HepG2 (cell line): ENCODE data around the gene GRAMD4. TPM values are rescaled to one million over a fixed set of nuclear protein-coding genes. Genes with fewer than 3 reads are reported as not detected.

ENCODE experiments used
- BHLHE40 ChIP-seq: IDR thresholded peaks from 2 replicates; pipeline ENCODE4 v1.6.1; 2011; ENCODE audit warnings: low read length, improper control_type of control experiment
- CBX1 ChIP-seq: IDR thresholded peaks from one replicate; pipeline ENCODE4 v1.6.1; 2016; ENCODE audit warnings: antibody characterized with exemption, low read depth
- CBX2 ChIP-seq, 2 experiments: fragments of 200-600 bp in 1 of 2; sonication (generic); formaldehyde crosslinking in 1 of 2; IDR thresholded peaks; 2 replicates each; pipeline versions ENCODE4 v1.7.0 to v1.8.1; 2018 to 2022; ENCODE audit warnings: low read depth in 2 of 2, low read length in 1 of 2, mild to moderate bottlenecking in 1 of 2, missing genetic modification reagents in 1 of 2
- CSRNP2 ChIP-seq: sonication (generic); formaldehyde crosslinking; conservative IDR thresholded peaks from 2 replicates; pipeline ENCODE4 v1.8.0; 2022; ENCODE audit warnings: low read depth, missing genetic modification reagents
- DBP ChIP-seq: sonication (generic); formaldehyde crosslinking; IDR thresholded peaks from 2 replicates; pipeline ENCODE4 v1.4.0; 2020; ENCODE audit warnings: missing genetic modification reagents; ENCODE audit errors: not compliant biosample characterization
- DPF2 ChIP-seq: sonication (generic); formaldehyde crosslinking; IDR thresholded peaks from 2 replicates; pipeline ENCODE4 v1.4.0; 2020; ENCODE audit warnings: mild to moderate bottlenecking, low read depth, missing genetic modification reagents, borderline replicate concordance
- EZH2 ChIP-seq: conservative IDR thresholded peaks from 2 replicates; pipeline ENCODE4 v1.6.1; 2012; ENCODE audit warnings: mild to moderate bottlenecking, low read depth, low read length, moderate library complexity
- FOSL1 ChIP-seq: sonication (generic); formaldehyde crosslinking; IDR thresholded peaks from 2 replicates; pipeline ENCODE4 v1.9.0; 2021; ENCODE audit warnings: missing genetic modification reagents, borderline replicate concordance
- GZF1 ChIP-seq: sonication (generic); formaldehyde crosslinking; IDR thresholded peaks from 2 replicates; pipeline ENCODE4 v1.5.1; 2020; ENCODE audit warnings: mild to moderate bottlenecking, missing genetic modification reagents
- HNF4A ChIP-seq: sonication (generic); formaldehyde crosslinking; IDR thresholded peaks from 2 replicates; pipeline ENCODE4 v1.4.0; 2020; ENCODE audit warnings: missing genetic modification reagents
- IRX3 ChIP-seq: sonication (generic); formaldehyde crosslinking; IDR thresholded peaks from 2 replicates; pipeline ENCODE4 v1.8.1; 2023; ENCODE audit warnings: mild to moderate bottlenecking, low read depth, missing genetic modification reagents, borderline replicate concordance
- KAT7 ChIP-seq: IDR thresholded peaks from 2 replicates; pipeline ENCODE4 v1.6.1; 2018; ENCODE audit warnings: borderline replicate concordance, missing compliant biosample characterization
- KLF13 ChIP-seq: sonication (generic); formaldehyde crosslinking; IDR thresholded peaks from 2 replicates; pipeline ENCODE4 v1.4.0; 2020; ENCODE audit warnings: mild to moderate bottlenecking, missing genetic modification reagents
- NFE2 ChIP-seq: sonication (generic); formaldehyde crosslinking; IDR thresholded peaks from 2 replicates; pipeline ENCODE4 v1.4.0; 2020; ENCODE audit warnings: missing genetic modification reagents
- NFKBIZ ChIP-seq: IDR thresholded peaks from 2 replicates; pipeline ENCODE4 v1.6.1; 2018; ENCODE audit warnings: missing genetic modification reagents, missing compliant biosample characterization
- PRPF4 ChIP-seq: fragments of 200-400 bp; formaldehyde crosslinking; IDR thresholded peaks from 2 replicates; pipeline ENCODE4 v1.6.1; 2016; ENCODE audit warnings: low read length, low read depth; ENCODE audit not compliant: poor library complexity, severe bottlenecking
- RBAK ChIP-seq: sonication (generic); formaldehyde crosslinking; IDR thresholded peaks from 2 replicates; pipeline ENCODE4 v1.5.1; 2020; ENCODE audit warnings: mild to moderate bottlenecking, missing genetic modification reagents
- RFXAP ChIP-seq: sonication (generic); formaldehyde crosslinking; IDR thresholded peaks from 2 replicates; pipeline ENCODE4 v1.4.0; 2020; ENCODE audit warnings: missing genetic modification reagents, borderline replicate concordance
- SP4 ChIP-seq: sonication (generic); formaldehyde crosslinking; IDR thresholded peaks from 2 replicates; pipeline ENCODE4 v1.8.1; 2023; ENCODE audit warnings: mild to moderate bottlenecking, missing genetic modification reagents
- SYNCRIP ChIP-seq: fragments of 200-400 bp; formaldehyde crosslinking; IDR thresholded peaks from 2 replicates; pipeline ENCODE4 v1.6.1; 2018; ENCODE audit warnings: mild to moderate bottlenecking, low read depth, low read length; ENCODE audit not compliant: insufficient read depth
- TBX3 ChIP-seq: fragments of 450-650 bp; IDR thresholded peaks from 2 replicates; pipeline ENCODE4 v1.6.1; 2017; ENCODE audit warnings: antibody characterized with exemption, mild to moderate bottlenecking, inconsistent platforms, borderline replicate concordance
- TSC22D2 ChIP-seq: sonication (generic); formaldehyde crosslinking; IDR thresholded peaks from 2 replicates; pipeline ENCODE4 v1.5.1; 2020; ENCODE audit warnings: missing genetic modification reagents, mild to moderate bottlenecking, borderline replicate concordance
- ZFP1 ChIP-seq: IDR thresholded peaks from 2 replicates; pipeline ENCODE4 v1.6.1; 2016
- ZFP36L2 ChIP-seq: sonication (generic); formaldehyde crosslinking; IDR thresholded peaks from 2 replicates; pipeline ENCODE4 v1.4.0; 2020; ENCODE audit warnings: missing genetic modification reagents
- ZNF230 ChIP-seq: sonication (generic); formaldehyde crosslinking; IDR thresholded peaks from 2 replicates; pipeline ENCODE4 v1.4.0; 2020; ENCODE audit warnings: mild to moderate bottlenecking, missing genetic modification reagents
- ZNF282 ChIP-seq: fragments of 450-650 bp; IDR thresholded peaks from 2 replicates; pipeline ENCODE4 v1.6.1; 2018; ENCODE audit not compliant: partially characterized antibody
- ZNF3 ChIP-seq: IDR thresholded peaks from 2 replicates; pipeline ENCODE4 v1.7.0; 2017; ENCODE audit warnings: inconsistent platforms
- ZNF329 ChIP-seq: sonication (generic); formaldehyde crosslinking; IDR thresholded peaks from 2 replicates; pipeline ENCODE4 v1.9.0; 2021; ENCODE audit warnings: low read depth, mild to moderate bottlenecking, missing genetic modification reagents
- ZNF354B ChIP-seq: sonication (generic); formaldehyde crosslinking; IDR thresholded peaks from 2 replicates; pipeline ENCODE4 v1.8.0; 2022; ENCODE audit warnings: mild to moderate bottlenecking, missing genetic modification reagents
- ZNF570 ChIP-seq: sonication (generic); formaldehyde crosslinking; IDR thresholded peaks from 2 replicates; pipeline ENCODE4 v1.4.0; 2020; ENCODE audit warnings: mild to moderate bottlenecking, missing genetic modification reagents, borderline replicate concordance
- polyA plus RNA-seq, 8 experiments: library from polyadenylated mRNA; depleted of rRNA in 3 of 8; stranded (reverse) in 7 of 8; unstranded in 1 of 8; fragments of >200 nt; fragmentation: Illumina TruSeq in 4 of 8; extraction: Trizol in 4 of 8; gene quantifications; 2 replicates each; pipeline versions ENCODE4 v1.2.1 to v1.2.3, GENCODE V29; 2011 to 2016; ENCODE audit warnings: low read depth in 4 of 8, missing spikeins in 1 of 8, mixed read lengths in 1 of 8; ENCODE audit not compliant: insufficient read depth in 1 of 8
- total RNA-seq, 5 experiments: library from RNA; depleted of rRNA; stranded (reverse); fragments of >200 nt; fragmentation: Illumina TruSeq; extraction: Trizol; gene quantifications; 2 replicates each; pipeline ENCODE4 v1.2.3, GENCODE V29; 2016; ENCODE audit warnings: low read depth in 1 of 5
- TF ChIP-seq, protein P1 (sequence below): sonication (generic); formaldehyde crosslinking; IDR thresholded peaks from 2 replicates; pipeline ENCODE4 v1.5.0; 2020; ENCODE audit warnings: missing genetic modification reagents

GRAMD4 gene
- total and polyA plus RNA-seq, 2 of the 13 experiments (the other 11 are each of a cell fraction or from before 2014, with no cell fraction given): 15.2 to 15.7 TPM

DNA sequence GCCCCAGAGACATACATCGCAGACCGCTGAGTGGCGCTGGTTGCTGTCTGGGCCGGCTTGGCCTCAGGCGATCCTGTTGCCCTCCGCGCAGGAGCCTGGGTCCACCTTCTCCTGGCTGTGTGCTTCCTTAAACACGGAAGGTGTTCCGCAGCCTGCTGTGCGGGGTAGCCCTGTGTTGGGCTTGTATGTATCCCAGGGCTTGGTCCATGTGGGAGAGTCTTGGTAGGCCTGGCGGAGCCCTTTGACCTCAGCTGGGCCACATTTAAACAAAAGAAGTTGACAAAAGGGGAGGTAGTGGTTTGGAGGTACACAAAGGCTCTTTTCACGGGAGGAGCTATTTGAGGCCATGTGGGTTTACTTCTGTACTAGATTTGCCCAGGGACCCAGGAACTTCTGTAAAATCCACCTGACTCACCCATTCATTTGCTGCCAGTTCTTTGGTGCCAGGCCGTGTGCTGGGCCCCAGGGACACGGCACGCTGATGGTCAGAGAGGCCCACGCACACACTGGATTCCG, 11.0 kb upstream of the GRAMD4 start (continued):
- TF ChIP-seq SP4 (CRISPR knock-in tag) (peak; percentile 60; the same call in 1 of the 2 replicates), ZFP36L2 (CRISPR knock-in tag) (no peak), TSC22D2 (no peak), EZH2 (no peak), KLF13 (CRISPR knock-in tag) (no peak), FOSL1 (no peak), GZF1 (CRISPR knock-in tag) (no peak), ZNF354B (CRISPR knock-in tag) (no peak), ZNF282 (no peak), ZNF230 (CRISPR knock-in tag) (no peak), TBX3 (0 out of 2 replicates have a peak, but pooled peaks have one; percentile 16), RFXAP (CRISPR knock-in tag) (peak; percentile 36; the same call in 1 of the 2 replicates), HNF4A (CRISPR knock-in tag) (peak; percentile 71), CBX2 (IDR thresholded peaks at IDR 0.05; ENCODE audit: low read depth, low read length) (no peak), CBX2 (CRISPR knock-in tag; IDR thresholded peaks at IDR 0.05; ENCODE audit: low read depth) (no peak), DBP (no peak), BHLHE40 (0 out of 2 replicates have a peak, but pooled peaks have one; percentile 9), RBAK (CRISPR knock-in tag) (no peak), NFE2 (CRISPR knock-in tag) (no peak), CSRNP2 (CRISPR knock-in tag) (no peak), PRPF4 (no peak), ZNF329 (CRISPR knock-in tag) (no peak), NFKBIZ (CRISPR knock-in tag) (no peak), DPF2 (CRISPR knock-in tag) (0 out of 2 replicates have a peak, but pooled peaks have one; percentile 37), IRX3 (no peak), ZFP1 (0 out of 2 replicates have a peak, but pooled peaks have one; percentile 22), ZNF3 (CRISPR knock-in tag) (no peak), KAT7 (CRISPR knock-in tag) (peak; percentile 51; the same call in 1 of the 2 replicates), ZNF570 (CRISPR knock-in tag) (no peak), CBX1 (no peak), SYNCRIP (no peak)
- TF ChIP-seq, protein P1, sequence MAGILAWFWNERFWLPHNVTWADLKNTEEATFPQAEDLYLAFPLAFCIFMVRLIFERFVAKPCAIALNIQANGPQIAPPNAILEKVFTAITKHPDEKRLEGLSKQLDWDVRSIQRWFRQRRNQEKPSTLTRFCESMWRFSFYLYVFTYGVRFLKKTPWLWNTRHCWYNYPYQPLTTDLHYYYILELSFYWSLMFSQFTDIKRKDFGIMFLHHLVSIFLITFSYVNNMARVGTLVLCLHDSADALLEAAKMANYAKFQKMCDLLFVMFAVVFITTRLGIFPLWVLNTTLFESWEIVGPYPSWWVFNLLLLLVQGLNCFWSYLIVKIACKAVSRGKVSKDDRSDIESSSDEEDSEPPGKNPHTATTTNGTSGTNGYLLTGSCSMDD (CRISPR knock-in tag): no peak
